Esophagus squamous epithelium (tissue), 5 donors: ENCODE data around the gene AHNAK. TPM values are rescaled to one million over a fixed set of nuclear protein-coding genes. Genes with fewer than 3 reads are reported as not detected.

Experiments used
- DNase-seq: peaks from one replicate; lab custom pipeline; 2025; lab: John Stamatoyannopoulos, UW
- H3K27ac ChIP-seq, 4 donors: fragments of 200-600 bp; sonication (generic); one replicate each; pipeline ENCODE4 v1.5.1; 2016 to 2019; ENCODE audit warnings: mild to moderate bottlenecking in 1 of 4
- H3K27me3 ChIP-seq, 4 donors: fragments of 200-600 bp; sonication (generic); 1 replicate in 3 of 4; 2 replicates in 1 of 4; pipeline versions ENCODE4 v1.5.1 to v1.6.0; 2017 to 2021; ENCODE audit warnings: antibody characterized with exemption in 1 of 4
- H3K36me3 ChIP-seq, 3 donors: fragments of 200-600 bp; sonication (generic); one replicate each; pipeline ENCODE4 v1.5.1; 2016 to 2019
- H3K4me1 ChIP-seq, 3 donors: fragments of 200-600 bp; sonication (generic); one replicate each; pipeline ENCODE4 v1.5.1; 2017 to 2019
- H3K4me3 ChIP-seq, 4 donors: fragments of 200-600 bp; sonication (generic); 1 replicate in 3 of 4; 2 replicates in 1 of 4; pipeline ENCODE4 v1.5.1; 2016 to 2019; ENCODE audit warnings: mild to moderate bottlenecking in 2 of 4, moderate library complexity in 1 of 4
- H3K9me3 ChIP-seq, 3 donors: fragments of 200-600 bp; sonication (generic); one replicate each; pipeline ENCODE4 v1.5.1; 2016 to 2019
- CTCF ChIP-seq, 6 experiments: fragments of 450-650 bp in 4 of 6; fragments of 200-600 bp in 2 of 6; sonication (generic) in 2 of 6; IDR thresholded peaks; one replicate each; pipeline ENCODE4 v1.5.1; 2016 to 2019; ENCODE audit warnings: antibody characterized with exemption in 6 of 6, mild to moderate bottlenecking in 4 of 6, moderate library complexity in 4 of 6
- POLR2A ChIP-seq, 4 donors: fragments of 450-650 bp; IDR thresholded peaks; one replicate each; pipeline ENCODE4 v1.6.1; 2017; ENCODE audit warnings: antibody characterized with exemption in 4 of 4, mild to moderate bottlenecking in 4 of 4, moderate library complexity in 3 of 4
- WGBS, 2 donors: methylation state at CpG; one replicate each; pipeline ENCODE4 v1.1.5; 2018; 5-methylcytosine and 5-hydroxymethylcytosine counted together
- intact Hi-C: fragments of 100-400 bp; cut with DNase I; formaldehyde crosslinking; loops from one replicate; pipeline ENCODE4 v1.15.0; 2022
- total RNA-seq, 4 donors: library from RNA; depleted of rRNA; stranded (reverse); fragments of >200 nt; gene quantifications; one replicate each; pipeline ENCODE4 v1.1.0, GENCODE V29; 2016
- donor health status: DM: yes; HTN: yes; CAD: no.

AHNAK gene
- total RNA-seq, 4 donors from 2014 or later, result 695 to 1,250 (median 954) TPM

- intact Hi-C loops, result no loop called here
- no peaks in the 10 kb centered on the region for H3K9me3 ChIP-seq
- peak overlapping the region in 3 of 4 donors; percentile 25 to 82 (median 63) for H3K27ac ChIP-seq
- TF ChIP-seq POLR2A (IDR thresholded peaks at IDR 0.05) (no peak), CTCF (IDR thresholded peaks at IDR 0.05) (no peak)
- peaks cover 5 to 69% (median 15%) of the 10 kb centered on the region in 3 donors for H3K4me1 ChIP-seq
- H3K36me3 ChIP-seq, result no peaks in the 10 kb centered on the region
- no peak overlapping the region for H3K4me3 ChIP-seq
- no peaks in the 10 kb centered on the region for H3K27me3 ChIP-seq
- 51 to 71% methylated on average over 5 of the region's 5 CpGs for WGBS, 2 donors
- DNase-seq, result no peak
Observed at GRCh38 chr11:62435846-62436660, 110.6 kb downstream of the AHNAK start.

DNA sequence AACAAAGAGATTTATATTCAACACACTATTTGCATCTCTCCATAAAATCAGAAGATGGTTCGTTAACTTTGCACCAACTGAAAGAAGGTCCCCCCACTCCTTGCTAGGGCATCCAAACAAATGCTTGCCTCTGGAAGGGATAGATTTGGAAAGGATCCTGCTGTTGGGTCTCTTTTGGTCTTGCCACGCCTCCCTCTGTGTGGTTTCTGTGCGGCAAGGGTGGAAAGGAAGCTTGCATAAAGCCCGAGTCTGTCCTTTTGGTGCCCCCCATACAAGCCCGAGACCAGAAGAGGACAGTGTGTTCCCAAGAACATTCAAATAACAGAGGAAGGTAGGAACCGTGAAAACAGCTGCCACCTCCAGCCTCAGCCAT lies 112.7 kb downstream of the AHNAK start:
- H3K4me1 ChIP-seq, result peaks cover 0 to 63% (median 22%) of the 10 kb centered on the region in 3 donors
- TF ChIP-seq POLR2A (IDR thresholded peaks at IDR 0.05) (no peak), CTCF (IDR thresholded peaks at IDR 0.05) (no peak)
- intact Hi-C loops, result no loop called here
- H3K4me3 ChIP-seq, result peak overlapping the region in 1 of 4 donors; percentile 21
- H3K27me3 ChIP-seq, result no peaks in the 10 kb centered on the region
- no peaks in the 10 kb centered on the region for H3K9me3 ChIP-seq
- 46 to 58% methylated on average over 6 of the region's 6 CpGs for WGBS, 2 donors
- no peak for DNase-seq
- H3K36me3 ChIP-seq, result no peaks in the 10 kb centered on the region
- H3K27ac ChIP-seq, result peak overlapping the region; percentile 2 to 82 (median 74)

DNA sequence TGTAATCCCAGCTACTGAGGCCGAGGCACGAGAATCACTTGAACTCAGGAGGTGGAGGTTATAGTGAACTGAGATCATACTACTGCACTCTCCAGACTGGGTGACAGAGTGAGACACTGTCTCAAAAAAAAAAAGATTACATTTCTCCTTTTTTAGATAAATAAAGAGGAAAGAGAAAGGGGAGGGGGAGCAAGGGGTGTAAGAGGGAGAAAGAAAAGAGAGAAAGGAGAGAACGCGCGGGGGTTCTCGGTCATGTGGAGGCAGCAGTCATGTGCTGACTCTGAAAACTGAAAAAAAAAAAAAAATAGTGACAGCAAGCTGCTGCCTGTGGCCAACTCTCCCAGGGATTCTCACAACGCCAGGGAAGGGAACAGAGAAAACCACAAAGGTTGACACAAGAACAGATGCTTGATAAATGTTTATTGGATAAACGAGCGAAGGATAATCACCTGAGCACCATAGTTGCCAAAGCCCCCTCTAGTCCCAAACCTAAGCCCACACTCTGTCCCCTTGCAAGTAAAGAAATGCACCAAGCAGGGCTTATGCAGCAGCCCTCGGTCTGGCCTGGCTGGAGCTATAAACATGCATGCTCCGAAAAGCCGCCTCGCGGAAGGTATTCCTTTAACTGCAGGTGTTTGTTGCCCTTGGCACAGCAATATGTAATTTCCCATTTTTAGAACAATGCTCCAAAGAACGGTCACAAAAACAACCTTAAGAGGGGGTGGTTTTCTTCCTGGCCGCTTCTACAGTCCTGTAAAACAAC lies 113.3 kb downstream of the AHNAK start:
- H3K27me3 ChIP-seq, result no peaks in the 10 kb centered on the region
- peaks cover 0 to 63% (median 22%) of the 10 kb centered on the region in 3 donors for H3K4me1 ChIP-seq
- peak overlapping the region in 3 of 4 donors; percentile 69 to 82 (median 78) for H3K27ac ChIP-seq
- peak overlapping the region in 1 of 4 donors; percentile 21 for H3K4me3 ChIP-seq
- no peaks in the 10 kb centered on the region for H3K9me3 ChIP-seq
- WGBS, 2 donors, result 57 to 58% methylated on average over 16 of the region's 16 CpGs
- intact Hi-C loops, result no loop called here
- H3K36me3 ChIP-seq, result no peaks in the 10 kb centered on the region
- DNase-seq, result no peak
- TF ChIP-seq POLR2A (IDR thresholded peaks at IDR 0.05) (no peak), CTCF (IDR thresholded peaks at IDR 0.05) (no peak)

DNA sequence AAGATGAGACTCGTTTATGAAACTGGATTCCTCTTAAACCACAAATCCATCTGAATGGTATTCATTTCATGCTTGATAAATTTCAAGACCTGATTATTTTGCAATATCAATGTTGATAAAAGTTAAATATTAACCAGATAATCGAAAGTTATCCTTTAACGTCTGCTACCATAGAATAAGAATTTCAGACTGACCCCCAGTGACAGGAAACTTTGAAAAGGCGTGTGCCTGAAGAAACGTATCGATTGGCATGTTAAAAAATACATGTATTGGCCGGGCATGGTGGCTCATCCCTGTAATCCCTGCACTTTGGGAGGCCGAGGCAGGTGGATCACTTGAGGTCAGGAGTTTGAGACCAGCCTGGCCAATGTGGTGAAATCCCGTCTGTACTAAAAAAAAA lies 113.9 kb downstream of the AHNAK start:
- peak overlapping the region in 2 of 4 donors; percentile 69 to 82 for H3K27ac ChIP-seq
- intact Hi-C loops, result no loop called here
- no peak for DNase-seq
- 75 to 88% methylated on average over 7 to 8 of the region's 9 CpGs for WGBS, 2 donors
- H3K4me3 ChIP-seq, result no peak overlapping the region
- peaks cover 2 to 69% (median 28%) of the 10 kb centered on the region in 3 donors for H3K4me1 ChIP-seq
- H3K9me3 ChIP-seq, result no peaks in the 10 kb centered on the region
- TF ChIP-seq POLR2A (IDR thresholded peaks at IDR 0.05), result no peak
- no peak for TF ChIP-seq CTCF (IDR thresholded peaks at IDR 0.05)
- H3K27me3 ChIP-seq, result no peaks in the 10 kb centered on the region
- H3K36me3 ChIP-seq, result no peaks in the 10 kb centered on the region
